Frontal cortex (tissue), 4 donors: ENCODE results near the gene FAAH. TPM values are rescaled to one million over a fixed set of nuclear protein-coding genes. Genes with fewer than 3 reads are reported as not detected.

Experiments used
- DNase-seq, 2 donors: peaks; one replicate each; pipeline ENCODE4 v3.0.0; 2012; ENCODE audit warnings: low spot score in 2 of 2
- FAIRE-seq: peaks from 2 replicates; lab custom pipeline; 2012; peaks lifted over from hg19 to GRCh38; lab: Jason Lieb, UNC
- total RNA-seq: library from RNA; depleted of rRNA; stranded (reverse); fragments of >200 nt; gene quantifications from one replicate; pipeline ENCODE4 v1.2.3, GENCODE V29; 2014
- donor health status: control.
- donor health status: control.
- donor health status: control.

FAAH gene
- total RNA-seq, 1 donor from 2014 or later = 19.6 TPM

GRCh38 chr1:46399307-46399706 is 5.2 kb downstream of the FAAH start:
- FAIRE-seq (no peak), DNase-seq (no peak)

GRCh38 chr1:46400421-46400820 is 6.3 kb downstream of the FAAH start:
- FAIRE-seq (no peak), DNase-seq (no peak)

- no peak for DNase-seq
- no peak for FAIRE-seq
These were observed 7.2 kb downstream of the FAAH start for GRCh38 chr1:46401154-46401913.

GRCh38 chr1:46401964-46402626 is 8.0 kb downstream of the FAAH start:
- FAIRE-seq (no peak), DNase-seq (peak; percentile 74 to 79)

GRCh38 chr1:46403916-46404315 is 9.8 kb downstream of the FAAH start:
- DNase-seq = no peak
- FAIRE-seq = no peak

GRCh38 chr1:46404482-46405196 is 10.5 kb downstream of the FAAH start:
- DNase-seq (no peak), FAIRE-seq (no peak)

GRCh38 chr1:46405197-46405555 is 11.1 kb downstream of the FAAH start:
- FAIRE-seq = no peak
- no peak for DNase-seq

- no peak for FAIRE-seq
These were observed 11.6 kb downstream of the FAAH start for GRCh38 chr1:46405724-46406123.

GRCh38 chr1:46406881-46407608 is 12.9 kb downstream of the FAAH start:
- FAIRE-seq (no peak), DNase-seq (no peak)

More at GRCh38 chr1:46405724-46406123, 11.6 kb downstream of the FAAH start:
- DNase-seq = no peak

GRCh38 chr1:46407636-46408035 is 13.5 kb downstream of the FAAH start:
- no peak for DNase-seq
- FAIRE-seq = no peak

- FAIRE-seq = no peak
- no peak for DNase-seq
These were observed 14.4 kb downstream of the FAAH start for GRCh38 chr1:46408356-46409062.

- FAIRE-seq (no peak), DNase-seq (no peak)
These were observed 14.9 kb downstream of the FAAH start for GRCh38 chr1:46409063-46409372.

- no peak for FAIRE-seq
- peak in 1 of 2 donors; percentile 44 for DNase-seq
These were observed 16.3 kb downstream of the FAAH start for GRCh38 chr1:46410156-46411009.

- no peak for FAIRE-seq
- DNase-seq = no peak
These were observed 16.9 kb downstream of the FAAH start for GRCh38 chr1:46411010-46411405.

GRCh38 chr1:46411601-46412341 is 17.7 kb downstream of the FAAH start:
- FAIRE-seq = no peak
- no peak for DNase-seq

- DNase-seq (no peak), FAIRE-seq (no peak)
These were observed 18.9 kb downstream of the FAAH start for GRCh38 chr1:46412893-46413595.

GRCh38 chr1:46413596-46413985 is 19.5 kb downstream of the FAAH start:
- no peak for FAIRE-seq
- DNase-seq = peak in 1 of 2 donors; percentile 40

- no peak for FAIRE-seq
- no peak for DNase-seq
These were observed 21.4 kb downstream of the FAAH start for GRCh38 chr1:46415514-46415913.
